HUES64 (cell line): ENCODE measurements around the gene CNOT4.
"Not testable (repeated sequence)": the region's sequence is repeated elsewhere in the genome, so short reads cannot be mapped to it uniquely, and the experiment has no call there.

Experiments
- H3K27ac ChIP-seq: 2 replicates; pipeline ENCODE4 v1.7.0; 2013; ENCODE audit warnings: low read depth, low read length, inconsistent platforms
- H3K27me3 ChIP-seq: 2 replicates; pipeline ENCODE4 v1.6.1; 2013; ENCODE audit warnings: mild to moderate bottlenecking, low read length; ENCODE audit not compliant: insufficient read depth
- H3K36me3 ChIP-seq: 2 replicates; pipeline ENCODE4 v1.6.1; 2013; ENCODE audit warnings: mild to moderate bottlenecking, low read length; ENCODE audit not compliant: insufficient read depth
- H3K4me1 ChIP-seq: 2 replicates; pipeline ENCODE4 v1.6.1; 2013; ENCODE audit warnings: mild to moderate bottlenecking, low read length, moderate library complexity; ENCODE audit not compliant: insufficient read depth
- H3K4me3 ChIP-seq: 2 replicates; pipeline ENCODE4 v1.5.1; 2013; ENCODE audit warnings: mild to moderate bottlenecking, low read length, moderate library complexity
- H3K9ac ChIP-seq: 2 replicates; pipeline ENCODE4 v1.6.1; 2013; ENCODE audit warnings: mild to moderate bottlenecking, low read depth, low read length
- H3K9me3 ChIP-seq: 2 replicates; pipeline ENCODE4 v1.6.1; 2013; ENCODE audit warnings: low read depth, low read length; ENCODE audit not compliant: insufficient read depth
- WGBS: fragments of 150-250, 120-280 bp; methylation state at CpG from one replicate; pipeline ENCODE4 v1.1.7; 2013; ENCODE audit warnings: missing lambda C conversion rate; 5-methylcytosine and 5-hydroxymethylcytosine counted together

Gene CNOT4

GRCh38 chr7:135361788-135362187 lies 148.1 kb downstream of the CNOT4 start:
- Histone ChIP-seq H3K27ac (no peak overlapping the region), H3K4me3 (no peak overlapping the region), H3K36me3 (no peaks in the 10 kb centered on the region; the same call in 1 of the 2 replicates), H3K9ac (no peak overlapping the region), H3K27me3 (no peaks in the 10 kb centered on the region), H3K9me3 (no peaks in the 10 kb centered on the region), H3K4me1 (no peaks in the 10 kb centered on the region)
- WGBS = 54% methylated on average over 4 of the region's 5 CpGs

DNA sequence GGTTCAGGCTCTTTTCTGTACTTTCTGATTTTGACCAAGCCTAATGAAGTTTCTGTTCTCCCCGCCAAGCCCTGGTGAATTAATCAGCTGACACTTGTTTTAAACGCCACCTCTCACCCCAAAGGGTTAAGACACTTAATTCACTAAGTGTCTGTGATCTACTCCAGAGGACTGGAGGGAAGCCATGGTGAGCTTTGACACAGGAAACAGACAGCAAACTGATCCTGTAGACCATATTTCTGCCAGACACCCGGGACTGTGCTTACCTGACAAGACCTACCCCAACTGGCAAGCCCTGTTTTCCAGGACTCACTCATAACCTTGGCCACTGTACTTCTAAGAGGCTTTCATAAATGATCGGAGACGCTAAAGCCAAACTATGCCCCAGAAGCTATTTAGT lies 150.3 kb downstream of the CNOT4 start:
- Histone ChIP-seq H3K9me3 (no peaks in the 10 kb centered on the region), H3K4me1 (no peaks in the 10 kb centered on the region), H3K36me3 (no peaks in the 10 kb centered on the region; the same call in 1 of the 2 replicates), H3K27me3 (no peaks in the 10 kb centered on the region), H3K27ac (no peak overlapping the region), H3K9ac (no peak overlapping the region), H3K4me3 (no peak overlapping the region)
- 85% methylated on average over 5 of the region's 5 CpGs for WGBS

GRCh38 chr7:135355377-135356048 lies 154.4 kb downstream of the CNOT4 start:
- H3K27me3 ChIP-seq = no peaks in the 10 kb centered on the region
- no peak overlapping the region for H3K9ac ChIP-seq
- H3K9me3 ChIP-seq = no peaks in the 10 kb centered on the region
- H3K4me1 ChIP-seq = no peaks in the 10 kb centered on the region
- no peak overlapping the region for H3K4me3 ChIP-seq
- whole genome bisulfite sequencing = 69% methylated on average over 3 of the region's 4 CpGs
- no peak overlapping the region for H3K27ac ChIP-seq
- no peaks in the 10 kb centered on the region for H3K36me3 ChIP-seq

GRCh38 chr7:135353832-135354231 lies 156.1 kb downstream of the CNOT4 start:
- Histone ChIP-seq H3K27me3 (no peaks in the 10 kb centered on the region), H3K36me3 (no peaks in the 10 kb centered on the region), H3K4me1 (no peaks in the 10 kb centered on the region), H3K9ac (no peak overlapping the region), H3K27ac (no peak overlapping the region), H3K4me3 (no peak overlapping the region), H3K9me3 (no peaks in the 10 kb centered on the region)
- WGBS = 84% methylated on average over 3 of the region's 3 CpGs

DNA sequence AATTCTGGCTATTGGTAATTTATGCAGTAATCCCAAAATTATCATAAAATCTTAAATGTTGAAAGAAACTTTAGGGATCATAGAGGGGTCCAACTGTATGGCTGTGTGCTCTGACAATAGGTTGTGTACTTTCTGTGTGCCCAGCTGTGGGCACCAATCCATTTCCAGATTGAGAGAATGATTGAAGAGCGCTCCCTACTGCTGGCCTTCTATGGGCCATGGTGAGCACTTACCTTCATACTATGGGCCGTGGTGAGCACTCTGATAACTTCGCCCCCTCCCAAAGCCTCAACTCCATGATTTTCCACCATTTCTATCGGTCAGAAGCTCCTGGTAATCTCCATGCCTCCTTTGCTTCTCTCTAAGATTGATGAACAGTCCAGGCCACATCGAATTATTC lies 157.6 kb downstream of the CNOT4 start:
- Histone ChIP-seq H3K9me3 (no peaks in the 10 kb centered on the region), H3K27ac (no peak overlapping the region), H3K4me1 (no peaks in the 10 kb centered on the region), H3K36me3 (no peaks in the 10 kb centered on the region), H3K4me3 (no peak overlapping the region), H3K27me3 (no peaks in the 10 kb centered on the region), H3K9ac (no peak overlapping the region)
- WGBS = 90% methylated on average over 5 of the region's 5 CpGs

- not testable (repeated sequence) for H3K27me3 ChIP-seq, H3K27ac ChIP-seq, H3K36me3 ChIP-seq, H3K9ac ChIP-seq, H3K4me1 ChIP-seq, H3K4me3 ChIP-seq, H3K9me3 ChIP-seq
- 94% methylated on average over 8 of the region's 9 CpGs for WGBS
These were observed 158.8 kb downstream of the CNOT4 start for GRCh38 chr7:135351070-135351469.

GRCh38 chr7:135349746-135350145 lies 160.2 kb downstream of the CNOT4 start:
- WGBS = 83% methylated on average over 1 of the region's 1 CpG
- Histone ChIP-seq H3K4me1 (no peaks in the 10 kb centered on the region), H3K27ac (no peak overlapping the region), H3K9ac (no peak overlapping the region), H3K36me3 (no peaks in the 10 kb centered on the region), H3K27me3 (no peaks in the 10 kb centered on the region), H3K4me3 (no peak overlapping the region), H3K9me3 (no peaks in the 10 kb centered on the region)

DNA sequence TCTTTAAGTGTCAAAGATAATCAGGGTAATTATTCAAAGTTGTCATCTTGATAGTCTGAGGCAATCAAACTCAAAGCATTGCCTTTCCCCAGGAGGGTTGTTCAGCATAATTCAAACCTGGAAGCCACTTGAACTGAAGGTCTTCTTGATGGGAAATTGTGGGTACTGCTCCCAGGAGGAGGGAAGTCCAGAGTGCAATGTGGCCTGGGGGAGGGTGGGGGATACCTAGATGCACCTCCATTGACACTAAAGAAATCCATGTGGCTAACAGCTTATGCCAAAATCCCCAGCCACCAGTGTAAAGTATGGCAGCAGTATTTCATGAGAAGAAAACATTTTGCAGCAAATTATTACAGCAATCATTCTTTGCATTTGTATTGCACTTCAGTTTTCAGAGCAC lies 161.4 kb downstream of the CNOT4 start:
- Histone ChIP-seq H3K4me3 (no peak overlapping the region), H3K9me3 (no peaks in the 10 kb centered on the region), H3K4me1 (no peaks in the 10 kb centered on the region), H3K36me3 (no peaks in the 10 kb centered on the region), H3K27me3 (no peaks in the 10 kb centered on the region), H3K9ac (no peak overlapping the region), H3K27ac (no peak overlapping the region)

- Histone ChIP-seq H3K4me3 (no peak overlapping the region), H3K4me1 (no peaks in the 10 kb centered on the region), H3K27me3 (no peaks in the 10 kb centered on the region), H3K27ac (no peak overlapping the region), H3K9ac (no peak overlapping the region), H3K9me3 (no peaks in the 10 kb centered on the region), H3K36me3 (no peaks in the 10 kb centered on the region)
- WGBS = 83% methylated on average over 2 of the region's 2 CpGs
These were observed 166.5 kb downstream of the CNOT4 start for GRCh38 chr7:135343361-135343760.

DNA sequence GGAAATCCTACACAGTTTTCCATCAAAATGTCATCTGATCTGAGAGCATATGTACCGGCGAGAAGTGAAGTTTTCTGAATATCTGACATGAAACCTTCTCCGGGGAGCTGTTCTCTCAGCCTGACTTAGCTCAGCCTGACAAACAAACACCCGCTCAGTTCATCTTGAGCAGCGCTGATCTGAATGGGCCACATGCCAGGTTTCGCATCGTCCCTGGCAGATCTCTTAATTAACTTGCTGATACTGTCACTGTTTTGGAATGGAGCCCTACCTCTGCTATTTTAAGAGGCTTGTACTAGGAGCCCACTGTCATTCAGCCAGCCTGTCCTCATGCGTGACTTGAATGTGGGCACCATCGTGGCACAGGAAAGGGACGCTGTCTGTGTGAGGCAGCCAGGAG lies 167.0 kb downstream of the CNOT4 start:
- H3K27ac ChIP-seq = no peak overlapping the region

GRCh38 chr7:135341049-135341448 lies 168.9 kb downstream of the CNOT4 start:
- H3K36me3 ChIP-seq = no peaks in the 10 kb centered on the region
- no peak overlapping the region for H3K9ac ChIP-seq
- H3K4me1 ChIP-seq = no peaks in the 10 kb centered on the region
- H3K9me3 ChIP-seq = no peaks in the 10 kb centered on the region
- no peak overlapping the region for H3K27ac ChIP-seq
- H3K4me3 ChIP-seq = no peak overlapping the region
- no peaks in the 10 kb centered on the region for H3K27me3 ChIP-seq
- WGBS = 78% methylated on average over 5 of the region's 5 CpGs

More for the DNA sequence above, 167.0 kb downstream of the CNOT4 start:
- Histone ChIP-seq H3K4me1 (no peaks in the 10 kb centered on the region), H3K36me3 (no peaks in the 10 kb centered on the region), H3K4me3 (no peak overlapping the region), H3K27me3 (no peaks in the 10 kb centered on the region), H3K9ac (no peak overlapping the region), H3K9me3 (no peaks in the 10 kb centered on the region)
- 92% methylated on average over 10 of the region's 10 CpGs for WGBS

DNA sequence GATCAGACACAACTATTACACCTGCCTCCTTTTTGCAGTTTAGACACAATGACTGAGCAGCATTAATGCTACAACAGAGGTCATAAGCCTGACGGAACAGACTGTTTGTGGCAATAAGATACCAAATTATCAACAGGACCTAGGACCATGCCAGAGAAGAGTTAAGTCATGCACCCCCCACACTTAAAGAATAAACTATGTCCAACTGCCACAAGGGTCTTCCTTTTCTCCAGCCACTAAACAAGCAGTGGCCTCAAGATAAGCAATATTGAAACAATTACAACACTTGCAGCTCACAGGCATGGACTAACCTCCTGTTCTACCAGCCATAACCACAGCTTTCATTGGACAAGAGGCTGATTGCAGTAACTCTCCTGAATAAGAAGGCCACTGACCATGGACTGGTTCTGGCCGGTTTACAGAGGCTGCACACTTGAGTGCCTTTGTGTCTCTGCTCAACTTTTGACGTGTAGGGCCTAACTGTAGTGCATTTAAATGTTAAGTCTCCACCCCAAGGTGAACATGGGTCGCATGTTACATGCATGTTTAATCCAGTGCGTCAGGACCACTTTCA lies 171.8 kb downstream of the CNOT4 start:
- Histone ChIP-seq H3K4me3 (no peak overlapping the region), H3K4me1 (peaks cover 4% of the 10 kb centered on the region; the same call in 1 of the 2 replicates), H3K9me3 (no peaks in the 10 kb centered on the region), H3K27me3 (no peaks in the 10 kb centered on the region), H3K9ac (no peak overlapping the region), H3K27ac (no peak overlapping the region), H3K36me3 (no peaks in the 10 kb centered on the region)
- WGBS = 91% methylated on average over 5 of the region's 5 CpGs
